Measurements from ENCODE around the gene UQCRQ.

DNA sequence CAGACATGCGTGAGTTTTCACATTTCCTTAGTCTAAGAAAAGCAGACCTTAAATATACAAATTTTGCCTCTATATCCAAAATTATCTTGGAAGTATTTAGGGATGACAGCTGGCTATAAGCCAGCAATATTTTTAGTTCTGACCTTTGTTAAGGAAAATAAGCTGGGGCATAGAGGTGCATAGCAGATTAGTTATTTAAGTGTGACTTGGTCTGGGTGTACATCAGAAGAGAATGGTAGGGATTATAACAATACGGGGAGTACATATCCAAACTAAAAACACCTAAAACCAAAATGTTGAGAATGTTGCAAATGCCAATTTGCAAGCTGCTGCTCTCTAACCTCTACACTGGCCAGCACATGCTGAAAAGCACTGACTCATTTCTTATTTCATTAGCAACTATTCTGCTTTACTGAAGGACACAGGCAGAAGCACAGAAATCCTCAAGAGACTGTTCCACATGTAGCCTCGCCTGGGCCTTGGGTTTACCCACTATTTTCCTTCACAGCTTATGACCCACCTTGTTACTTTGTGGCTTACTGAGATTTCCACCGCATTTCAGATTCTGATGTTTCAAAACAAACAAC, 29.4 kb downstream of the UQCRQ start:
- TF ChIP-seq, protein P1, sequence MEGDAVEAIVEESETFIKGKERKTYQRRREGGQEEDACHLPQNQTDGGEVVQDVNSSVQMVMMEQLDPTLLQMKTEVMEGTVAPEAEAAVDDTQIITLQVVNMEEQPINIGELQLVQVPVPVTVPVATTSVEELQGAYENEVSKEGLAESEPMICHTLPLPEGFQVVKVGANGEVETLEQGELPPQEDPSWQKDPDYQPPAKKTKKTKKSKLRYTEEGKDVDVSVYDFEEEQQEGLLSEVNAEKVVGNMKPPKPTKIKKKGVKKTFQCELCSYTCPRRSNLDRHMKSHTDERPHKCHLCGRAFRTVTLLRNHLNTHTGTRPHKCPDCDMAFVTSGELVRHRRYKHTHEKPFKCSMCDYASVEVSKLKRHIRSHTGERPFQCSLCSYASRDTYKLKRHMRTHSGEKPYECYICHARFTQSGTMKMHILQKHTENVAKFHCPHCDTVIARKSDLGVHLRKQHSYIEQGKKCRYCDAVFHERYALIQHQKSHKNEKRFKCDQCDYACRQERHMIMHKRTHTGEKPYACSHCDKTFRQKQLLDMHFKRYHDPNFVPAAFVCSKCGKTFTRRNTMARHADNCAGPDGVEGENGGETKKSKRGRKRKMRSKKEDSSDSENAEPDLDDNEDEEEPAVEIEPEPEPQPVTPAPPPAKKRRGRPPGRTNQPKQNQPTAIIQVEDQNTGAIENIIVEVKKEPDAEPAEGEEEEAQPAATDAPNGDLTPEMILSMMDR (IDR thresholded peaks at IDR 0.05; ENCODE audit: extremely low read depth in 1 of 2, insufficient read depth in 1 of 2, low read depth in 1 of 2, low read length in 2 of 2), result no peak
- no peak for TF ChIP-seq MYC (IDR thresholded peaks at IDR 0.05; ENCODE audit: low read depth, low read length)
